ENCODE data around the gene LY9.

The LY9 gene

GRCh38 chr1:160795951-160796383 lies at the start of gene LY9:
LY9 (plus strand) TSS chr1:160796174; CDS start chr1:160796188, 14 bp downstream.
- Histone ChIP-seq H3K4me3 (peak within 1 kb of the TSS; percentile 10 to 35 (median 26)), H3K27ac (peak within 1 kb of the TSS in 12 of 21 experiments; percentile 12 to 90 (median 66))

GRCh38 chr1:160746836-160747500 lies 49.0 kb upstream of the LY9 start:
- Histone ChIP-seq H3K27ac (peak overlapping the region in 1 of 21 experiments; percentile 26), H3K4me3 (no peak overlapping the region)

GRCh38 chr1:160747717-160748116 lies 48.3 kb upstream of the LY9 start:
- Histone ChIP-seq H3K4me3 (no peak overlapping the region), H3K27ac (peak overlapping the region in 2 of 21 experiments; percentile 3 to 26)

- H3K4me3 ChIP-seq: no peak overlapping the region
- peak overlapping the region in 1 of 21 experiments; percentile 3 for H3K27ac ChIP-seq
Observed at GRCh38 chr1:160748181-160748877, 47.6 kb upstream of the LY9 start.

- Histone ChIP-seq H3K4me3 (no peak overlapping the region), H3K27ac (no peak overlapping the region)
Observed at GRCh38 chr1:160748878-160749269, 47.1 kb upstream of the LY9 start.

GRCh38 chr1:160750608-160751007 lies 45.4 kb upstream of the LY9 start:
- H3K4me3 ChIP-seq: no peak overlapping the region
- peak overlapping the region in 2 of 21 experiments; percentile 7 to 16 for H3K27ac ChIP-seq

- Histone ChIP-seq H3K27ac (no peak overlapping the region), H3K4me3 (no peak overlapping the region)
Observed at GRCh38 chr1:160752406-160752805, 43.6 kb upstream of the LY9 start.

- H3K4me3 ChIP-seq: no peak overlapping the region
- no peak overlapping the region for H3K27ac ChIP-seq
Observed at GRCh38 chr1:160752924-160753323, 43.0 kb upstream of the LY9 start.

GRCh38 chr1:160753594-160753993 lies 42.4 kb upstream of the LY9 start:
- H3K4me3 ChIP-seq: no peak overlapping the region
- H3K27ac ChIP-seq: no peak overlapping the region

GRCh38 chr1:160755461-160755860 lies 40.5 kb upstream of the LY9 start:
- no peak overlapping the region for H3K4me3 ChIP-seq
- peak overlapping the region in 4 of 21 experiments; percentile 37 to 68 (median 59) for H3K27ac ChIP-seq

- Histone ChIP-seq H3K4me3 (no peak overlapping the region), H3K27ac (peak overlapping the region in 3 of 21 experiments; percentile 54 to 68 (median 64))
Observed at GRCh38 chr1:160755911-160756848, 39.8 kb upstream of the LY9 start.

- H3K4me3 ChIP-seq: no peak overlapping the region
- peak overlapping the region in 3 of 21 experiments; percentile 4 to 64 (median 39) for H3K27ac ChIP-seq
Observed at GRCh38 chr1:160756849-160757201, 39.1 kb upstream of the LY9 start.

GRCh38 chr1:160758521-160758920 lies 37.5 kb upstream of the LY9 start:
- no peak overlapping the region for H3K27ac ChIP-seq
- H3K4me3 ChIP-seq: no peak overlapping the region

GRCh38 chr1:160759740-160760139 lies 36.2 kb upstream of the LY9 start:
- H3K27ac ChIP-seq: no peak overlapping the region
- no peak overlapping the region for H3K4me3 ChIP-seq

GRCh38 chr1:160761046-160761445 lies 34.9 kb upstream of the LY9 start:
- Histone ChIP-seq H3K27ac (peak overlapping the region in 3 of 21 experiments; percentile 5 to 47 (median 18)), H3K4me3 (no peak overlapping the region)

- H3K27ac ChIP-seq: peak overlapping the region in 7 of 21 experiments; percentile 4 to 69 (median 49)
Observed at GRCh38 chr1:160761886-160762285, 34.1 kb upstream of the LY9 start.

GRCh38 chr1:160763993-160764392 lies 32.0 kb upstream of the LY9 start:
- Histone ChIP-seq H3K27ac (peak overlapping the region in 3 of 21 experiments; percentile 4 to 58 (median 49)), H3K4me3 (no peak overlapping the region)

More at GRCh38 chr1:160761886-160762285, 34.1 kb upstream of the LY9 start:
- no peak overlapping the region for H3K4me3 ChIP-seq

GRCh38 chr1:160767395-160768294 lies 28.3 kb upstream of the LY9 start:
- no peak overlapping the region for H3K4me3 ChIP-seq
- H3K27ac ChIP-seq: peak overlapping the region in 19 of 21 experiments; percentile 62 to 88 (median 75)

- Histone ChIP-seq H3K27ac (peak overlapping the region in 19 of 21 experiments; percentile 62 to 88 (median 75)), H3K4me3 (no peak overlapping the region)
Observed at GRCh38 chr1:160768295-160768657, 27.7 kb upstream of the LY9 start.
